ENCODE results near the gene GRHPR.

GRHPR gene

GRCh38 chr9:37429441-37430285 lies 7.2 kb downstream of the GRHPR start:
- Histone ChIP-seq H3K36me3 (ENCODE audit: control insufficient read depth, insufficient read depth, low read length) (peaks cover 21% of the 10 kb centered on the region), H3K27me3 (ENCODE audit: control insufficient read depth, insufficient read depth, low read length) (no peaks in the 10 kb centered on the region), H3K9ac (ENCODE audit: low read length) (no peak overlapping the region), H3K27ac (ENCODE audit: low read depth, low read length) (no peak overlapping the region), H3K4me3 (ENCODE audit: low read length) (no peak overlapping the region), H3K4me1 (ENCODE audit: control insufficient read depth, insufficient read depth, low read length) (no peaks in the 10 kb centered on the region)

DNA sequence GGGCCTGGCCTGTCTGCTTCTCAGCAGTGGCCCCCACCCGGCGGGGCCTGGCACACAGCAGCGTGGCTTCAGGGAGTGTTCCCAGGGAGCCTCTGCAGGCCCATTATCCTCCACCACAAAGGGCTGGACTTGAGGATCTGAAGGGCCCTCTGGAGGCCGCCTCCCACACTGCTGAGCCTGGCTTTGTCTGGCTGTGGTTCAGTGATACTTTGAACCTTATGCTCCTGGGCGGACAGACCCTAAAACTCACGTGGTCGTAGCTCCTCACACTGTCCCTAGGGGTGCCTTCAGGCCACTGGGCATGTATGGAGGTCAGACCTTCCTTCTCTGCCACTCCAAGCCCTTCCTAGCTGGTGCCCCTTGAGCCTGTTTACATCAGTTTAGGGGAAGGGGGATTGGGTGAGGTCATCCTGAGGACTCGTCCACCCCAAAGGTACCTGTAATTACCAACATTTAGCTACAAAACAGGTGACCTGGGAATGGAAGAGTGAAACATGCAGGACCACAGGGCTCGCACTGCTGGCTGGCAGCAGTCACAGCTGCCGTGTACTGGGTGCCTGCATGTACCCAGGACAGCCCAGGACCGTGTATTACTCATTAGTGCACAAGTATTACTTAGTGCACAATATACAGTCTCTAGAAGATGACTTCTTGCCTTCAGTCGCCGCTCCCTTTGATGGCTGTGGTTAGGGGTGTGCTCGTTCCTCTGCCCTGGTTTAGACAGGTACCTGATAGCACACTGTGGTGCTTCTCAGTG lies 8.5 kb downstream of the GRHPR start:
- Histone ChIP-seq H3K4me1 (ENCODE audit: control insufficient read depth, insufficient read depth, low read length) (no peaks in the 10 kb centered on the region), H3K36me3 (ENCODE audit: control insufficient read depth, insufficient read depth, low read length) (peaks cover 21% of the 10 kb centered on the region), H3K27me3 (ENCODE audit: control insufficient read depth, insufficient read depth, low read length) (no peaks in the 10 kb centered on the region), H3K4me3 (ENCODE audit: low read length) (no peak overlapping the region), H3K9ac (ENCODE audit: low read length) (no peak overlapping the region), H3K27ac (ENCODE audit: low read depth, low read length) (no peak overlapping the region)

DNA sequence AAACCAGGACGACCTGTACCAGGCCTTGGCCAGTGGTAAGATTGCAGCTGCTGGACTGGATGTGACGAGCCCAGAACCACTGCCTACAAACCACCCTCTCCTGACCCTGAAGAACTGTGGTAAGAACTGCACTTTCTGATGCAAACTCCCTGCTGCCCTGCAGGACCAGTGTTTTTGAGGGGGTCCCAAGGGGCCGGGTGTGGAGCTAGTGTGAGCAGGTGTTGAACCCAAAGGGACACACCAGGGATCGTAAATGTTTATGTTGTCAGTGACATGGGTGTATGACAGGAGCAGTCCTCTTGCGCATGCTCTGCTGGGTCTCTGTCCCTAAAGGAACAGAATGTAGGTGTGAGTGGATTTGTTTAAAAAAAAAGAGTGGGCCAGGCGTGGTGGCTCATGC lies 9.5 kb downstream of the GRHPR start:
- H3K9ac ChIP-seq (ENCODE audit: low read length): no peak overlapping the region
- no peak overlapping the region for H3K27ac ChIP-seq (ENCODE audit: low read depth, low read length)
- H3K4me3 ChIP-seq (ENCODE audit: low read length): no peak overlapping the region
- H3K27me3 ChIP-seq (ENCODE audit: control insufficient read depth, insufficient read depth, low read length): no peaks in the 10 kb centered on the region
- H3K36me3 ChIP-seq (ENCODE audit: control insufficient read depth, insufficient read depth, low read length): peaks cover 22% of the 10 kb centered on the region
- H3K4me1 ChIP-seq (ENCODE audit: control insufficient read depth, insufficient read depth, low read length): no peaks in the 10 kb centered on the region

DNA sequence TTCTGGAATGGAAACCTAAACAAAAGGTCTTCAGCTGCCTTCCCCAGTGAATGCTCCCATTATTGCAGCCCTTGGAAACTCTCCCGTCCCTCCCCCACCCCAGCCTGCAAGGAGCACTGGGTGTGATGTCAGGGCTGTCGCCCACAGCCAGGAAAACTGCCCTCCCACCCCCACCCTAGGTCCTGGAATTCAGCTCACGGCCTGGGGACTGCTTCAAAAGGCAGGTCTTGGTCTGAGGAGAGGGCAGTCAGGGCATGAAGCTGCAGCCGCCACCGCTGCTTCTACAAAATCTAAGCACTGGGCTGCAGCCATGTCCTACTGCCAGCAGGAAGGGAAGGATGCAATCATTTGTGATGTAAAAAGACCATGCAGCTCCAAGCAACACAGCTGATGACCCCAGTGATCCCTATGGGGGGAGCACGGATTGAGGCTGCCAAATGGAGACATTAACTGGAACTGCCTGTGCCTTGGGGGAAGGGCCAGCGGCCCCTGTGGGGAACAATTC lies 11.4 kb downstream of the GRHPR start:
- Histone ChIP-seq H3K4me3 (ENCODE audit: low read length) (no peak overlapping the region), H3K27me3 (ENCODE audit: control insufficient read depth, insufficient read depth, low read length) (no peaks in the 10 kb centered on the region), H3K4me1 (ENCODE audit: control insufficient read depth, insufficient read depth, low read length) (no peaks in the 10 kb centered on the region), H3K36me3 (ENCODE audit: control insufficient read depth, insufficient read depth, low read length) (peaks cover 14% of the 10 kb centered on the region), H3K9ac (ENCODE audit: low read length) (no peak overlapping the region), H3K27ac (ENCODE audit: low read depth, low read length) (no peak overlapping the region)

DNA sequence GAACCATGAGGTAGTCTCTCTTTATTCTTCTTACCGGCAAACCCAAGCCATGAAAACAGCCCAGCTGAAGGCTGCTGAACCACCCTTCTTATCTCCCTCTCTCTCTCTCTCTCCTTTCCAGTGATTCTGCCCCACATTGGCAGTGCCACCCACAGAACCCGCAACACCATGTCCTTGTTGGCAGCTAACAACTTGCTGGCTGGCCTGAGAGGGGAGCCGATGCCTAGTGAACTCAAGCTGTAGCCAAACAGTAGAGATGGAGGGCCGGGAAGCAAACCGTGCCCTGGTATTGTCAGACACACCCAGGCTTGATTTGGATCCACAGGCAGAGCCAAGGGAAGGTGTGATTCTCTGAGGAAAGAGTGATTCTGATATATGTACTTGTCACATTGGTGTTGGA lies 14.0 kb downstream of the GRHPR start:
- H3K27me3 ChIP-seq (ENCODE audit: control insufficient read depth, insufficient read depth, low read length): no peaks in the 10 kb centered on the region
- no peaks in the 10 kb centered on the region for H3K4me1 ChIP-seq (ENCODE audit: control insufficient read depth, insufficient read depth, low read length)
- no peak overlapping the region for H3K27ac ChIP-seq (ENCODE audit: low read depth, low read length)
- H3K36me3 ChIP-seq (ENCODE audit: control insufficient read depth, insufficient read depth, low read length): peaks cover 17% of the 10 kb centered on the region
- H3K9ac ChIP-seq (ENCODE audit: low read length): no peak overlapping the region
- no peak overlapping the region for H3K4me3 ChIP-seq (ENCODE audit: low read length)

DNA sequence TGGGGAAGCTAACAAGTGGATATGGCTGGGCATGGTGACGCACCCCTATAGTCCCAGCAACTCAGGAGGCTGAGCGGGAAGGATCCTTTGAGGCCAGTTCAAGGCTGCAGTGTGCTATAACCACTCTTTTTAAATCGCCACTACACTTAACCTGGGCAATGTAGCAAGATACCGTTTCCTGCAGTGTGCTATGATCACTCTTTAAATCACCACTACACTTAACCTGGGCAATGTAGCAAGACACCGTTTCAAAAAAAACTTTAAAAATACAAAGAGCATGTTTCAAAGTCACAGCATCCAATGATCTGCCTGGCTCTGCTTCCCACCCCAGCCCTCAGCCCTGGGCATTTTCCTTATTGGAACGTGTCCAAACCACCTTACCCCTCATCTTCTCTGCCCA lies 14.5 kb downstream of the GRHPR start:
- no peaks in the 10 kb centered on the region for H3K4me1 ChIP-seq (ENCODE audit: control insufficient read depth, insufficient read depth, low read length)
- peaks cover 19% of the 10 kb centered on the region for H3K36me3 ChIP-seq (ENCODE audit: control insufficient read depth, insufficient read depth, low read length)
- no peak overlapping the region for H3K27ac ChIP-seq (ENCODE audit: low read depth, low read length)
- no peaks in the 10 kb centered on the region for H3K27me3 ChIP-seq (ENCODE audit: control insufficient read depth, insufficient read depth, low read length)
- no peak overlapping the region for H3K4me3 ChIP-seq (ENCODE audit: low read length)
- no peak overlapping the region for H3K9ac ChIP-seq (ENCODE audit: low read length)

GRCh38 chr9:37437621-37438020 lies 15.1 kb downstream of the GRHPR start:
- no peak overlapping the region for H3K9ac ChIP-seq (ENCODE audit: low read length)
- no peak overlapping the region for H3K27ac ChIP-seq (ENCODE audit: low read depth, low read length)
- H3K36me3 ChIP-seq (ENCODE audit: control insufficient read depth, insufficient read depth, low read length): peaks cover 17% of the 10 kb centered on the region
- H3K4me3 ChIP-seq (ENCODE audit: low read length): no peak overlapping the region
- no peaks in the 10 kb centered on the region for H3K4me1 ChIP-seq (ENCODE audit: control insufficient read depth, insufficient read depth, low read length)
- no peaks in the 10 kb centered on the region for H3K27me3 ChIP-seq (ENCODE audit: control insufficient read depth, insufficient read depth, low read length)

- Histone ChIP-seq H3K4me1 (ENCODE audit: control insufficient read depth, insufficient read depth, low read length) (no peaks in the 10 kb centered on the region), H3K36me3 (ENCODE audit: control insufficient read depth, insufficient read depth, low read length) (peaks cover 17% of the 10 kb centered on the region), H3K27ac (ENCODE audit: low read depth, low read length) (no peak overlapping the region), H3K9ac (ENCODE audit: low read length) (no peak overlapping the region), H3K27me3 (ENCODE audit: control insufficient read depth, insufficient read depth, low read length) (no peaks in the 10 kb centered on the region), H3K4me3 (ENCODE audit: low read length) (no peak overlapping the region)
These were observed 15.9 kb downstream of the GRHPR start for GRCh38 chr9:37438359-37438758.

GRCh38 chr9:37441776-37442370 lies 19.4 kb downstream of the GRHPR start:
- H3K4me1 ChIP-seq (ENCODE audit: control insufficient read depth, insufficient read depth, low read length): no peaks in the 10 kb centered on the region
- no peaks in the 10 kb centered on the region for H3K27me3 ChIP-seq (ENCODE audit: control insufficient read depth, insufficient read depth, low read length)
- no peak overlapping the region for H3K4me3 ChIP-seq (ENCODE audit: low read length)
- peaks cover 15% of the 10 kb centered on the region for H3K36me3 ChIP-seq (ENCODE audit: control insufficient read depth, insufficient read depth, low read length)
- no peak overlapping the region for H3K27ac ChIP-seq (ENCODE audit: low read depth, low read length)
- H3K9ac ChIP-seq (ENCODE audit: low read length): no peak overlapping the region

DNA sequence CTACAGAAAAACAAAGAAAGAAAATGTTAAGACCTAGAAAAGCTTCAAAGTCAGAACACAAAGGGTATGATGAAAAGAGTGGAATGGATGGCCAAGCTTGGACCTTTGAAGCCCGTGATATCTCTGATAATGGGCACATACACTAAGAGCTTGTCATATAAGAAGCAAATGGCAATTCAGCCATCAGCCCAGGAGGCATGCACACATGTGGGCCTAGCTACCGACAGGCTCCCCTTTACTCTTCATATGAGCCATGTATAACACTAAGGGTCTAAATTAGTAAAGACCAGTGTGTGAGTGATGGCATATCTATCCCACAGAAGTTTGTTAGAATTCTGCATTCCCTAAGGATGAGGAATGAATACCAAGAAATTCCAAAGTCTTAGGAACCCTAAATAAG lies 20.1 kb downstream of the GRHPR start:
- no peaks in the 10 kb centered on the region for H3K4me1 ChIP-seq (ENCODE audit: control insufficient read depth, insufficient read depth, low read length)
- no peak overlapping the region for H3K4me3 ChIP-seq (ENCODE audit: low read length)
- no peak overlapping the region for H3K27ac ChIP-seq (ENCODE audit: low read depth, low read length)
- H3K27me3 ChIP-seq (ENCODE audit: control insufficient read depth, insufficient read depth, low read length): no peaks in the 10 kb centered on the region
- H3K36me3 ChIP-seq (ENCODE audit: control insufficient read depth, insufficient read depth, low read length): peaks cover 14% of the 10 kb centered on the region
- H3K9ac ChIP-seq (ENCODE audit: low read length): no peak overlapping the region

DNA sequence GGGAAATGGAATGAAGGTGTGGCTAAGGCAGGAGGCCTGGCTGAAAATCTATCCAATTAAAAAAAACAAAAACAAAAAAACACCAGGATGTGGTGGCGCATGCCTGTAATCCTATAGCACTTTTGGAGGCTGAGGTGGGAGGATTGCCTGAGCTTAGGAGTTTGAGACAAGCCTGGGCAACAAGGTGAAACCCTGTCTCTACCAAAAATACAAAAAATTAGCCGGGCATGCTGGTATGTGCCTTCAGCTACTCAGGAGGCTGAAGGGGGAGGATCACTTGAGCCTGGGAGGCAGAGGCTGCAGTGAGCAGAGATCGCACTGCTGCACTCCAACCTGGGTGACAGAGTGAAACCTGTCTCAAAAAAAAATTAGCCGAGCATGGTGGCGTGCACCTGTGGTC lies 21.1 kb downstream of the GRHPR start:
- Histone ChIP-seq H3K4me1 (ENCODE audit: control insufficient read depth, insufficient read depth, low read length) (no peaks in the 10 kb centered on the region), H3K9ac (ENCODE audit: low read length) (no peak overlapping the region), H3K4me3 (ENCODE audit: low read length) (no peak overlapping the region), H3K27me3 (ENCODE audit: control insufficient read depth, insufficient read depth, low read length) (no peaks in the 10 kb centered on the region), H3K27ac (ENCODE audit: low read depth, low read length) (no peak overlapping the region), H3K36me3 (ENCODE audit: control insufficient read depth, insufficient read depth, low read length) (peaks cover 12% of the 10 kb centered on the region)

- H3K9ac ChIP-seq (ENCODE audit: low read length): no peak overlapping the region
- H3K27me3 ChIP-seq (ENCODE audit: control insufficient read depth, insufficient read depth, low read length): no peaks in the 10 kb centered on the region
These were observed 22.4 kb downstream of the GRHPR start for GRCh38 chr9:37444890-37445289.

More at GRCh38 chr9:37444890-37445289, 22.4 kb downstream of the GRHPR start:
- H3K36me3 ChIP-seq (ENCODE audit: control insufficient read depth, insufficient read depth, low read length): peaks cover 10% of the 10 kb centered on the region
- H3K4me1 ChIP-seq (ENCODE audit: control insufficient read depth, insufficient read depth, low read length): no peaks in the 10 kb centered on the region
- no peak overlapping the region for H3K4me3 ChIP-seq (ENCODE audit: low read length)
- H3K27ac ChIP-seq (ENCODE audit: low read depth, low read length): no peak overlapping the region

Data from rectal smooth muscle tissue (tissue), 1 donor.